OCI-LY3 (cell line): ENCODE data around the gene AAMP.
"Not testable (repeated sequence)": the region's sequence is repeated elsewhere in the genome, so short reads cannot be mapped to it uniquely, and the experiment has no call there.

Experiments
- H2AFZ ChIP-seq: fragments of 200-600, 300-600 bp; shearing (Covaris generic); 2 replicates; pipeline ENCODE4 v1.6.0; 2014; ENCODE audit warnings: antibody characterized with exemption, low read depth, low read length
- H3K27ac ChIP-seq: fragments of 200-600, 300-600 bp; sonication (generic); 2 replicates; pipeline ENCODE4 v1.5.1; 2014; ENCODE audit warnings: mild to moderate bottlenecking, low read length, moderate library complexity, mixed read lengths
- H3K27me3 ChIP-seq: fragments of 200-600, 300-600 bp; sonication (generic); 2 replicates; pipeline ENCODE4 v1.6.1; 2014; ENCODE audit warnings: low read depth, low read length, mixed read lengths
- H3K36me3 ChIP-seq: fragments of 200-600, 300-600 bp; sonication (generic); replicated peaks from 2 replicates; pipeline ENCODE3; 2014; ENCODE audit warnings: low read depth, low read length, mixed read lengths
- H3K4me1 ChIP-seq: fragments of 300-600, 200-600 bp; sonication (generic); 2 replicates; pipeline ENCODE4 v1.6.1; 2014; ENCODE audit warnings: low read length, mixed read lengths
- H3K4me2 ChIP-seq: fragments of 200-600, 300-600 bp; sonication (generic); 2 replicates; pipeline ENCODE4 v1.6.1; 2014; ENCODE audit warnings: low read length, mixed read lengths
- H3K4me3 ChIP-seq: fragments of 300-600, 200-600 bp; sonication (generic); 2 replicates; pipeline ENCODE4 v1.5.1; 2014; ENCODE audit warnings: antibody characterized with exemption, mild to moderate bottlenecking, low read length, moderate library complexity
- H3K79me2 ChIP-seq: fragments of 300-600, 200-600 bp; shearing (Covaris generic); 2 replicates; pipeline ENCODE4 v1.6.1; 2014; ENCODE audit warnings: mild to moderate bottlenecking, low read length, mixed read lengths
- H3K9ac ChIP-seq: fragments of 300-600, 200-600 bp; shearing (Covaris generic); 2 replicates; pipeline ENCODE4 v1.6.0; 2014; ENCODE audit warnings: mild to moderate bottlenecking, low read length, moderate library complexity
- H3K9me3 ChIP-seq: fragments of 200-600, 300-600 bp; shearing (Covaris generic); 2 replicates; pipeline ENCODE4 v1.6.1; 2014; ENCODE audit warnings: low read length, mixed read lengths; ENCODE audit not compliant: insufficient read depth
- H4K20me1 ChIP-seq: fragments of 200-600, 300-600 bp; sonication (generic); 2 replicates; pipeline ENCODE4 v1.6.1; 2016; ENCODE audit warnings: low read length, mixed read lengths; ENCODE audit not compliant: insufficient read depth
- CTCF ChIP-seq: fragments of 200-600, 300-600 bp; sonication (generic); IDR thresholded peaks from 2 replicates; pipeline ENCODE4 v1.5.1; 2014; ENCODE audit warnings: antibody characterized with exemption, low read length, low read depth
- EZH2phosphoT487 ChIP-seq: fragments of 200-600 bp; shearing (Covaris generic); IDR thresholded peaks from 2 replicates; pipeline ENCODE4 v1.6.1; 2018; ENCODE audit warnings: antibody characterized with exemption, mixed run types, low read depth

Gene AAMP

GRCh38 chr2:218315397-218315796 is 45.5 kb upstream of the AAMP start:
- Histone ChIP-seq H3K9me3 (no peaks in the 10 kb centered on the region), H3K9ac (no peak overlapping the region), H3K27ac (no peak overlapping the region), H4K20me1 (no peaks in the 10 kb centered on the region), H3K4me2 (no peak overlapping the region), H3K4me3 (no peak overlapping the region), H3K27me3 (no peaks in the 10 kb centered on the region), H3K36me3 (no peaks in the 10 kb centered on the region), H3K79me2 (no peaks in the 10 kb centered on the region), H2AFZ (no peak overlapping the region), H3K4me1 (no peaks in the 10 kb centered on the region)
- TF ChIP-seq CTCF: no peak
- TF ChIP-seq EZH2phosphoT487: no peak

- not testable (repeated sequence) for H3K4me1 ChIP-seq, H3K4me3 ChIP-seq, H3K4me2 ChIP-seq, H3K27ac ChIP-seq, H3K9ac ChIP-seq, H3K9me3 ChIP-seq, H3K27me3 ChIP-seq, H3K36me3 ChIP-seq, H4K20me1 ChIP-seq, H3K79me2 ChIP-seq, H2AFZ ChIP-seq
Measured at GRCh38 chr2:218314764-218315163, 44.8 kb upstream of the AAMP start.

- no peaks in the 10 kb centered on the region for H3K27me3 ChIP-seq
- no peaks in the 10 kb centered on the region for H3K36me3 ChIP-seq
- no peak overlapping the region for H2AFZ ChIP-seq
- H3K4me1 ChIP-seq: no peaks in the 10 kb centered on the region
- H3K9ac ChIP-seq: no peak overlapping the region
- H3K4me2 ChIP-seq: no peak overlapping the region
- no peak overlapping the region for H3K27ac ChIP-seq
- H4K20me1 ChIP-seq: no peaks in the 10 kb centered on the region
- no peaks in the 10 kb centered on the region for H3K79me2 ChIP-seq
- TF ChIP-seq CTCF (no peak), EZH2phosphoT487 (no peak)
- H3K9me3 ChIP-seq: no peaks in the 10 kb centered on the region
- no peak overlapping the region for H3K4me3 ChIP-seq
Measured at GRCh38 chr2:218313356-218313755, 43.4 kb upstream of the AAMP start.

- Histone ChIP-seq H3K79me2 (no peaks in the 10 kb centered on the region), H3K4me2 (no peak overlapping the region), H3K27me3 (no peaks in the 10 kb centered on the region), H3K36me3 (no peaks in the 10 kb centered on the region), H3K4me1 (no peaks in the 10 kb centered on the region), H2AFZ (no peak overlapping the region), H3K9me3 (no peaks in the 10 kb centered on the region), H3K4me3 (no peak overlapping the region), H3K27ac (no peak overlapping the region), H3K9ac (no peak overlapping the region), H4K20me1 (no peaks in the 10 kb centered on the region)
- TF ChIP-seq EZH2phosphoT487 (no peak), CTCF (no peak)
Measured at GRCh38 chr2:218312267-218312756, 42.4 kb upstream of the AAMP start.

- H3K27ac ChIP-seq, H2AFZ ChIP-seq, H3K79me2 ChIP-seq, H3K4me1 ChIP-seq, H3K4me3 ChIP-seq, H3K4me2 ChIP-seq, H4K20me1 ChIP-seq, H3K36me3 ChIP-seq, H3K9ac ChIP-seq, H3K27me3 ChIP-seq, H3K9me3 ChIP-seq: not testable (repeated sequence)
Measured at GRCh38 chr2:218311541-218312266, 41.8 kb upstream of the AAMP start.
